ENCODE data around the gene AGAP1. TPM values are rescaled to one million over a fixed set of nuclear protein-coding genes. Genes with fewer than 3 reads are reported as not detected.

AGAP1 gene
- total RNA-seq, 1 donor from 2014 or later = 39.4 TPM

- no peak overlapping the region for H2AFZ ChIP-seq (ENCODE audit: low read depth, low read length)
- no peaks in the 10 kb centered on the region for H3K79me2 ChIP-seq (ENCODE audit: insufficient read depth, low read length)
- Mint-ChIP-seq H3K4me1 (ENCODE audit: low read depth, unreplicated experiment) (peaks cover 3% of the 10 kb centered on the region), H3K27ac (ENCODE audit: unreplicated experiment) (no peak overlapping the region), H3K36me3 (ENCODE audit: low read depth, unreplicated experiment) (peaks cover 19% of the 10 kb centered on the region), H3K4me3 (ENCODE audit: unreplicated experiment) (no peak overlapping the region), H3K27me3 (ENCODE audit: low read depth, unreplicated experiment) (no peaks in the 10 kb centered on the region), H3K9me3 (ENCODE audit: unreplicated experiment) (peaks cover 8% of the 10 kb centered on the region)
- no peak overlapping the region for H3K4me3 ChIP-seq (ENCODE audit: insufficient read depth, low read depth, low read length)
- no peak for FAIRE-seq
- H3K4me2 ChIP-seq (ENCODE audit: low read length) = no peak overlapping the region
- H3K27ac ChIP-seq (ENCODE audit: low read depth, low read length) = no peak overlapping the region
- no peaks in the 10 kb centered on the region for H4K20me1 ChIP-seq (ENCODE audit: insufficient read depth, low read length)
- TF ChIP-seq EZH2 (IDR thresholded peaks at IDR 0.05; ENCODE audit: insufficient read depth, low read length) = no peak
- no peak for TF ChIP-seq CTCF (IDR thresholded peaks at IDR 0.05; ENCODE audit: insufficient read depth, low read depth, low read length)
- no peak for DNase-seq (ENCODE audit: low read depth)
- H3K27me3 ChIP-seq (ENCODE audit: insufficient read depth, low read length) = no peaks in the 10 kb centered on the region
- peaks cover 3% of the 10 kb centered on the region for H3K9me3 ChIP-seq (ENCODE audit: insufficient read depth, low read depth, low read length)
- no peaks in the 10 kb centered on the region for H3K4me1 ChIP-seq (ENCODE audit: insufficient read depth, low read length)
- no peaks in the 10 kb centered on the region for H3K36me3 ChIP-seq (ENCODE audit: insufficient read depth, low read length)
- no peak overlapping the region for H3K9ac ChIP-seq (ENCODE audit: low read length)
Observed at GRCh38 chr2:236054125-236054524, 560.3 kb downstream of the AGAP1 start.

GRCh38 chr2:236054621-236055305 is 560.9 kb downstream of the AGAP1 start:
- H3K36me3 Mint-ChIP-seq (ENCODE audit: low read depth, unreplicated experiment) = peaks cover 19% of the 10 kb centered on the region

More at GRCh38 chr2:236054621-236055305, 560.9 kb downstream of the AGAP1 start:
- Mint-ChIP-seq H3K4me3 (ENCODE audit: unreplicated experiment) (no peak overlapping the region), H3K27me3 (ENCODE audit: low read depth, unreplicated experiment) (no peaks in the 10 kb centered on the region), H3K27ac (ENCODE audit: unreplicated experiment) (no peak overlapping the region), H3K4me1 (ENCODE audit: low read depth, unreplicated experiment) (peaks cover 3% of the 10 kb centered on the region), H3K9me3 (ENCODE audit: unreplicated experiment) (peaks cover 8% of the 10 kb centered on the region)
- no peaks in the 10 kb centered on the region for H3K27me3 ChIP-seq (ENCODE audit: insufficient read depth, low read length)
- no peaks in the 10 kb centered on the region for H3K79me2 ChIP-seq (ENCODE audit: insufficient read depth, low read length)
- no peak overlapping the region for H3K9ac ChIP-seq (ENCODE audit: low read length)
- H3K27ac ChIP-seq (ENCODE audit: low read depth, low read length) = no peak overlapping the region
- H4K20me1 ChIP-seq (ENCODE audit: insufficient read depth, low read length) = no peaks in the 10 kb centered on the region
- no peaks in the 10 kb centered on the region for H3K4me1 ChIP-seq (ENCODE audit: insufficient read depth, low read length)
- H3K36me3 ChIP-seq (ENCODE audit: insufficient read depth, low read length) = no peaks in the 10 kb centered on the region
- H3K4me2 ChIP-seq (ENCODE audit: low read length) = no peak overlapping the region
- H2AFZ ChIP-seq (ENCODE audit: low read depth, low read length) = no peak overlapping the region
- no peak for DNase-seq (ENCODE audit: low read depth)
- no peak for FAIRE-seq
- H3K9me3 ChIP-seq (ENCODE audit: insufficient read depth, low read depth, low read length) = peaks cover 3% of the 10 kb centered on the region
- no peak overlapping the region for H3K4me3 ChIP-seq (ENCODE audit: insufficient read depth, low read depth, low read length)
- TF ChIP-seq EZH2 (IDR thresholded peaks at IDR 0.05; ENCODE audit: insufficient read depth, low read length) (no peak), CTCF (IDR thresholded peaks at IDR 0.05; ENCODE audit: insufficient read depth, low read depth, low read length) (no peak)
